Omental fat pad (tissue), 4 donors: ENCODE measurements around the gene NDUFA8. TPM values are rescaled to one million over a fixed set of nuclear protein-coding genes. Genes with fewer than 3 reads are reported as not detected.

Experiments used
- ATAC-seq: fragments of 150-250 bp; one replicate; pipeline ENCODE4 v1.9.1; 2016; ENCODE audit warnings: mild to moderate bottlenecking, moderate library complexity; ENCODE audit not compliant: low FRiP score
- DNase-seq: peaks from one replicate; pipeline ENCODE4 v3.0.0-alpha.2; 2019; ENCODE audit warnings: low spot score
- total RNA-seq, 4 donors: library from RNA; depleted of rRNA; stranded (reverse); fragments of >200 nt; gene quantifications; one replicate each; pipeline ENCODE4 v1.1.0, GENCODE V29; 2016
- TF ChIP-seq, protein P1 (sequence below), 3 donors: fragments of 450-650 bp; IDR thresholded peaks; one replicate each; pipeline ENCODE4 v1.5.1; 2016 to 2017; ENCODE audit warnings: antibody characterized with exemption in 3 of 3, mild to moderate bottlenecking in 3 of 3, moderate library complexity in 2 of 3

Gene NDUFA8
- total RNA-seq: 10 to 100 TPM; 22.8 to 41.7 (median 30.0) TPM

DNA sequence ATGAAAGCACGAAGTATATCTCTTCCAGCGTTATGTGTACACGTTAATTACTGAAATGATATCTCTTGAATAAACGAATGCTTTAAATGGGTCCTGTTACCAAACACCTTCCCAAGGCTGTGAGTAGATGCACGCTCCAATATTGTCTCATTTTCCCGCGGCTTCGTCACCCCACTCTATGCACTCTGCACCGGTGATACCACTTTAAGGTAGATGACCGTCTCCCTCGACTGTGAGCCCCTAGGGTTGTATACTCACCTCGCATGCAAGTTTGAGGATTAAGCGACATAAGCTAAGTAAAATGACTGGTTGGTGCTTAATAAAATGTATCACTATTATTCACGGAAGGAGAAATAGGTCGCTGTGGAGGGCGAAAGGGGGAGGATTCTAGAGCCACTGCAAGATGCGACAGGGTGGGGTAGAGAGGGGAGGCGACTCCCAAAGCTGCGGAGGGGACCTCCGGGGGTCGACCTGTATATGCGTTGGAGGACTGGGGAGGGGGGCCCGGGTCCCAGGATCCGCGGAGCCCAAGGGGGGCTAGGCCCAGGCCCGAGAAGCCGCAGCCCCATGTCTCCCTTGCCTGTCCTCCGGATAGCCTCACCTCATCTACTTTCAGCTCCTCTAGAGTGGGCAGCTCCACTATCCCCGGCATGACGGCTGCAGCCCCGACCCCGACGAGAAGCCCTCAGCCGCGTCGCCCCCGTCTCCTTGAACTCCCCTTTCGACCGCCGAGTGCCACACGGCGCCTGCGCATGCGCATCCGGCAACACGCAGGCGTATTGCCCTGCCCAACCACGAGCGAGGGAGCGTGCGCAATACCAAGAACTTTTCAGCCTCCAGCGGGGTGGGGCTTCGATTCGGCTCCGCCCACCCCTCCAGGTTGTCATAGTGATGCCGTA is at the start of gene NDUFA8, which contains the start of gene MORN5:
Gene NDUFA8, minus strand, starts transcription at position 754 of the 899 bp plus-strand sequence. Its CDS starts 102 bp downstream, at position 652.
Gene MORN5, plus strand, starts transcription at position 883 of the 899 bp plus-strand sequence. CDS start 65 bp downstream, outside the sequence.
- DNase-seq: peak; percentile 95
- ATAC-seq: peak; percentile 95
- TF ChIP-seq, protein P1, sequence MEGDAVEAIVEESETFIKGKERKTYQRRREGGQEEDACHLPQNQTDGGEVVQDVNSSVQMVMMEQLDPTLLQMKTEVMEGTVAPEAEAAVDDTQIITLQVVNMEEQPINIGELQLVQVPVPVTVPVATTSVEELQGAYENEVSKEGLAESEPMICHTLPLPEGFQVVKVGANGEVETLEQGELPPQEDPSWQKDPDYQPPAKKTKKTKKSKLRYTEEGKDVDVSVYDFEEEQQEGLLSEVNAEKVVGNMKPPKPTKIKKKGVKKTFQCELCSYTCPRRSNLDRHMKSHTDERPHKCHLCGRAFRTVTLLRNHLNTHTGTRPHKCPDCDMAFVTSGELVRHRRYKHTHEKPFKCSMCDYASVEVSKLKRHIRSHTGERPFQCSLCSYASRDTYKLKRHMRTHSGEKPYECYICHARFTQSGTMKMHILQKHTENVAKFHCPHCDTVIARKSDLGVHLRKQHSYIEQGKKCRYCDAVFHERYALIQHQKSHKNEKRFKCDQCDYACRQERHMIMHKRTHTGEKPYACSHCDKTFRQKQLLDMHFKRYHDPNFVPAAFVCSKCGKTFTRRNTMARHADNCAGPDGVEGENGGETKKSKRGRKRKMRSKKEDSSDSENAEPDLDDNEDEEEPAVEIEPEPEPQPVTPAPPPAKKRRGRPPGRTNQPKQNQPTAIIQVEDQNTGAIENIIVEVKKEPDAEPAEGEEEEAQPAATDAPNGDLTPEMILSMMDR (IDR thresholded peaks at IDR 0.05): no peak

DNA sequence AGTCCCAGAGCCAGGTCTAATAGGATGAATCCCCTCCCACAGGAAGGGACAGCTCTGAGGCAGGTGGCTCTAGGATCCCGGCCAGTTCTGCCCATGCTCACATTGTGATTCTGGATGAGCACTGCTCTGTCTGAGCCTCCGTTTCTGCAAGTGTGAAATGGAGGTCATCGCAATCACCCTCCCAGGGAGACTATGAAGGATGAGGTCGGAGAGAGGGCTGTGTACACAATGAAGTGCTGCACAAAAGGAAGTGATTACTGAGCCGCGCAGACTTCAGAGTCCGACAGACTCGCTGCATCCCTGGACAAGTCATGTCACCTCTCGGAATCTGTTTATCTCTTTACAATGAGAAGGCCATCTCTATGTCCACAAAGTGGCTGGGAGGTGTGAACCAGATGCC is 47.5 kb upstream of the NDUFA8 start:
- no peak for ATAC-seq
- TF ChIP-seq, protein P1 (IDR thresholded peaks at IDR 0.05): no peak
- no peak for DNase-seq

DNA sequence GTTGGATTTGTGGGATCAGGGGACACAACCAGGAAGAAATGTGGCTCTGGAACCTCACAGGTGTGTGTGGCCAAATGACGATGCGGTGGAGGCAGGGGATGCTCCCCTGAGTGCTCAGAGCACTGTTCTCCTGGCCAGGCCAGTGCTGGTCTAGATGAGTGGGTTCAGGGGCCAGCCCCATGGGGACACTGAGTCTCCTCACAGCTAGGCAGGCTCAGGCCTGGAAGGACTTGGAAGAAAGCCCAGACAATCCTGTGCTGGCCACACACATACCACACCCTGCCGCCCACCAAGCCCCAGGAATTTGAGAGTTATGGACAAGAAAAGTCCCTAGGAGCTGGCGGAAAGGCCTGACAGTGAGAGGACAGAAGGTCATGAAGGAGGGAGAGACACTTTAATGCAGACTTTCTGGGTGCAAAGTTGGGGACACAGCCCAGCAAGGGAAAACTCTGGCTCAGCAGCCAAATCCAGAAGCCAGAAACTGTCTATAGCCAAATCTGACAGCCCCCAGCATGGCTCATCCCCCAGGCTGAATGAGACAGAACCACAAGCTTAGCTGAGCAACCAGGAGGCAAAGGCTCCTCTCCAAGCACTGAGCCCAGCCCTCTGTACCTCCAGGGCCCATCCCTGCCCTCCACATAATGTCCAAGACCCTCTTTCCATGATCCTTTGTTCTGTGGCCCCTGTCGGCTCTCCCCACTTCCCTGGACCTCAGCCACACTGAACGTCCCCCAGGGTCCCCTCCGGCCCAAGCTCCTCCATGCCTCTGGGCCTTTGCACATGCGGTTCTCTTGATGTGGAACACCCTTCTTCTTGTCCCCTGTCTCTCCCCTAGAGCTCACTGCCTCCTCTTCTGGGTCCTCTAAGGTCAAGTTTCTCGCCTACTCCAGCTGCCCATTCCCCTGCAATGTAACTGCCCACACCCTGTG is 46.8 kb upstream of the NDUFA8 start:
- DNase-seq: no peak
- ATAC-seq: no peak

DNA sequence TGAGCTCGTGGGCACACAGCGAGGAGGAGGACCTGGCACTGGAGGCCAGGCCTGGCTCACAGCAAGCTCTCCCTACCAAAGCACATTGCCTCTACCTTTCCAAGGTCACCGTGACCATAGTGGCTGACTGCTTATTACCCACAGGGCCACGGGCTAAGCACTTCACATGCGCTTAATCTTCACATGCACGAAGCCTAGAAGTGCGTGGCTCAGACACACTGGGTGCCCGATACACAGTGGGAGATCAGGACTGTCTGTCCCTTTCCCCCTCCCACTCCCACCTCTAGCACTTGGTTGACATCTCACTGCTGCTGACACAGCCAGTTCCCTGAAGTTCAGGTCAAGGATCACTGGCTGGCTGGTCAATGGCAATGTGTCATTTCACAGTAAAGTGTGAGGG is 45.6 kb upstream of the NDUFA8 start:
- no peak for ATAC-seq
- TF ChIP-seq, protein P1 (IDR thresholded peaks at IDR 0.05): no peak
- no peak for DNase-seq

More for the DNA sequence above, 46.8 kb upstream of the NDUFA8 start:
- TF ChIP-seq, protein P1 (IDR thresholded peaks at IDR 0.05): no peak

DNA sequence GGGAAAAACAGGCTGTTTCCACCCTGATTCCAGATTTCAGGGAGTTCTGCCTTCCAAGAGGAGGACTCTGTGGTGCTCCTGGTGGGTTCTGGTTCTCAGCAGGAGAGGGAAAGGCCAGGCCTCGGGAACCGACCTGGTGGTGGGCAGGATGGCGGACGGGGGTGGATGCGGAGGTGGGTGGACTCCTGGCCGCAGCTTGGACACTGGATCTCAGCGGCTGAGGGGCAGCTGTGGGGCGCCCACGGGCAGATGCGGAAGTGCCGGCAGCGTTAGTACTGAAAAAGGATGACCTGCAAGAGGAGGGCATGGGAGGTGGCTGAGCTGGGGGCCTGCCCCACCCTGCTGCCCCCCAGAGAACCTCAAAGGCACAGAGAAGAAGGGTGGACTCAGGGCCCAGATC is 44.9 kb upstream of the NDUFA8 start:
- DNase-seq: no peak
- TF ChIP-seq, protein P1 (IDR thresholded peaks at IDR 0.05): no peak
- ATAC-seq: no peak

DNA sequence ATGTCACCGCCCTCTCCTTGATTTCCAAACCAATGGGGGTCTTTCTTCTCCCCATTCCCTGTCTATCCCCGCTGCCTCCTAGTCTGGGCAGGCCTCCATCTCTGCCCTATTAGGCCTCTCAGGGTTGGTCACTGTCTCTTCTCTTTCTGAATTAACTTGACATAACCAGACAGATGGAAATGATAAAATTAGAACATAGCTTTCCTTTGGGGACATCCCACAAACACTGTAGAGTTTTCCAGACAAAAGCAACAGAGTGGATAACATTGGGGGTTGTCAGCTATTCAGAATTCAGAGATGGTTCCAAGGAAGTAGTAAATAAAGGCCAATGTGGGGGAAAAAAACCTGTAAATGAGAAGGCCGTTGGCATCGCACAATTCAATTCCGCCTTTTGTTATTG is 44.5 kb upstream of the NDUFA8 start:
- ATAC-seq (no peak), DNase-seq (no peak)
- TF ChIP-seq, protein P1 (IDR thresholded peaks at IDR 0.05): no peak
